Kidney glomerular epithelial cell (primary cell): ENCODE results near the gene ZW10.
A peak's percentile ranks its signal among the peaks of the same experiment; 100 is the strongest.
"Not testable (repeated sequence)": the region's sequence is repeated elsewhere in the genome, so short reads cannot be mapped to it uniquely, and the experiment has no call there.

Experiments
- DNase-seq: peaks from one replicate; lab custom pipeline; 2025; lab: John Stamatoyannopoulos, UW

Gene ZW10

DNA sequence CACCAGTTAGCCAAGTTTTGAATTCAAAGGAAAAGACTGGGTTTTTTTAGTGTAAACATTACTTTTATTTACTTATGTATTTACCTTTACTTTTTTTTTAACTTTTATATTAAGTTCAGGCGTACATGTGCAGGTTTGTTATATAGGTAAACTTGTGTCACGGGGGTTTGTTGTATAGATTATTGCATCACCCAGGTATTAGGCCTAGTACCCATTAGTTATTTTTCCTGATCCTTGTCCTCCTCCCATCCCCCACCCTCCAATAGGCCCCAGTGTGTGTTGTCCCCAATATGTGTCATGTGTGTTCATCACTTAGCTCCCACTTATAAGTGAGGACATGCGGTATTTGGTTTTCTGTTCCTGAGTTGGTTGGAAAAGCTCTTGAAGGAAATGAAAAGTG is 20.6 kb downstream of the ZW10 start:
- DNase-seq, result no peak

DNA sequence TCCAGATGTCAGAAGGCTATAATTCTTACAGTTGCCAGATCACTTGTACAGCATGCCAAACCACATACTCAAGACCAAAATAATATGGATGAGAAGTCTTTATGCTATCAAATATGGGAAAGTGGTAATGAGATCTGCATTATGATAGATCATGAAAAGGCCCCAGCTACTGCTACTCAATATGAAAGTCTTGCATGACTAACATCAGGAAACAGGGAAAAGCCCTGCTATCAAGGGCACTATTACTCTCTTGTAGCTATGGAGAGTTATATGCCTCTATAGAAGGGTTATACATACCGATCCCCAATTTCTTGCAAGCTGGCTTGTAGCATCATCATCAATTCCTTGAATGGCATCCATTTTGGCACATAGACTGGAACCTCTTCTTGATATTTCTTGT is 37.2 kb downstream of the ZW10 start:
- no peak for DNase-seq

DNA sequence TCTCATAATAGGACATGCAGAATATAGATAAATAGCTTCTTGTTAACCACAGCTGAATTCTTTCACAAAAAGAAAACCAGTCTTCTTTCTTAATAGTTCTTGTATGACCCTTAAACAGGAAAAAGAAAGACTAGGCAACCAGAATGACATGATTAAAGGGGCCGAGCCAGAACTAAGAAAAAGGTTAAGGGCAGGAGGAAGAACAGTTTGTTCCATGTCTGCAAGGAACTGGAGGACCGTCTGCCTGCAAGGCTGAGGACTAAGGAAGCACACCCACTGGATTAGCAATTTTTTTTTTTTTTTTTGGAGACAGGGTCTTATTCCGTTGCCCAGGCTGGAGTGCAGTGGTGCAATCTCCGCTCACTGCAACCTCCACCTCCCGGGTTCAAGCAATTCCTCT is 41.4 kb downstream of the ZW10 start:
- no peak for DNase-seq

DNA sequence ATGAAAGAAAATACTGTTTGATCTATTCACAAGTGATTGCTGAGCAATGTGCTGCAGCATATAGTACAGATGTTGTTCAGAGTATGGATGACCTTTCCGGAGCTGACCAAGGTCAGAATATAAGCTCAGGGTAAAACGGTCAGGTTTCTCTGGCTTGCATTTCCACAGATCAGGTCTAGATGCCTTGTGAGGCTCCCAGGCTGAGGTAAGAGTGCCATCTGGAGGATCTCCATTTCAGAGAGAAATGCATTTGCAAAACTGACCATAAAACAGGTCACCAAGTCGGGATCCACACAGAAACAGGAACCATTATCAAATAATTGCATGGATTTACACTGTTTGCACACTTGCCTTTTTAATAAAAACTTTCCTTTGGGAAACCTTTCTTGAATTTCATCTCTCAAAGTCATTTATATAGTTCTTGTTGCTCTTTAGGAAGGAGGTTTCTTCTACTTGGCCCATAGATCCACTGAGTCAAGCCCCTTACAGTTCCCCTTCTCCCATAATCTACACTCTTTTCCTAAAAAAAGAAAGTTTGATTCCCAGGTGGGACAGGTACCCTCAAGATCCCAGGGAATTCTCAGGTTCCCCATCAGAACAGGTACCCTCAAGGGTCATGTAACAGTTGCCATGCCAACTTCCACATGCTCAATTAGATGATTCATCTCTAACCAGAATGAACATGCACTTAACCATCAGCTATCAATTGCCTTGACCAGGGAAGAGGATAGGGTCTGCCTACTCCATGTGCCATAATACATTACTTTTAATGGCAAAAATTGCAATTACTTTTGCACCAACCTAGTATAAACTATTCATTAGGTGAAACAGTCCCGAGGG is 42.4 kb downstream of the ZW10 start:
- DNase-seq, result peak; percentile 73

DNA sequence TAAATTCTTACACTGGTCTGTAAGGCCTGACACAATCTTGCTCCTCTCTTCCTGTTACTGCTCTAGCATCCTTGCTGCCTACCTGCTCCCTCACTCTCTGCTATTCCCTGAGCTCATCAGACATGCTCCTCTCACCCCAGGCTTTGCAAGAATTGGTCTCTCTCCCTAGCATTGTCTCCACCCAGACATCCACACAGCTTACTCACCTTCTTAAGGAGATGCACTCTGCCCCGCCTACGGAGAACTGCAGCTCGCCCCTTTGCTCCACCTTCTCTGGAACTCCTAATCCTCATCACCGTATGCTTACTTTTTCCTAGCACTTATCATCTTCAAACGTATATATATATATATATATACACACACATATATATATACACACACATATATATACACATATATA is 44.0 kb downstream of the ZW10 start:
- peak; percentile 9 for DNase-seq

DNA sequence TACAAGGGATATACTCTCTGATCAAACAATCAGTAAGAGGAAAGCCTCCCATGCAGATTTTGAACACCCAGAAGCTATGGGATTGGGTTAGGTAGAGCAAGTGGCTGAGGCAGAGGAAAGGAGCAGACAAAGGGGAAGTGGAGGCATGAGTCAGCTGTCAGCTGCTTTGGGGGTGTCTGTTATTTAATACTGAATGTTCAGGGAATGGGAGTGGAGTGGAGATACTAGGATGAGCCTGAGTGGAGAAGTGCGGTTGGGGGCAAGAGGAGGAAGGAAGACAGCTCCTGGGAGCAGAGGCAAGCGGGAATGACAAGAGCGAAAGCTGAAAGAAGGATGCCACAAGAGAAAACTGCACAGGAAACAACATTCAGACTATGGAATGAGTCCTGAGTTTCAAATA is 44.7 kb downstream of the ZW10 start:
- DNase-seq, result peak; percentile 20

DNA sequence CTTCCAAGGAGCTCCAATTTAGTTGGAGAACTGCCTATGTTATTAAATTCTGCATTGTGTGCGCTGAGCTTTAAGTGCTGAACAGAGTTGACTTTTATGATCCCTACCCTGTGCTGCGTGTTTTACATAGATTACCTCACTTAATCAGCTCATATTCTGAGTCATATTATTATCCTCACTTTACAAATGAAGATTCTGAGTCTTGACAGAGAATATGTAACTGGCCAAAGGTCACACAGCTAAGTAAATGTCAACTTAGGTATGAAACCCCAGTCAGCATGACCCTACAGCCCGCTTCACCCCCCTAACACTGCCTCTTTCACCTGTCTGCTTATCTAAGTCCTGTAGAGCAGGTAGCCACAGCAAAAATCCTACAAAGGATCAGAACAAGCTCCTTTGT is 47.6 kb downstream of the ZW10 start:
- DNase-seq, result no peak

DNA sequence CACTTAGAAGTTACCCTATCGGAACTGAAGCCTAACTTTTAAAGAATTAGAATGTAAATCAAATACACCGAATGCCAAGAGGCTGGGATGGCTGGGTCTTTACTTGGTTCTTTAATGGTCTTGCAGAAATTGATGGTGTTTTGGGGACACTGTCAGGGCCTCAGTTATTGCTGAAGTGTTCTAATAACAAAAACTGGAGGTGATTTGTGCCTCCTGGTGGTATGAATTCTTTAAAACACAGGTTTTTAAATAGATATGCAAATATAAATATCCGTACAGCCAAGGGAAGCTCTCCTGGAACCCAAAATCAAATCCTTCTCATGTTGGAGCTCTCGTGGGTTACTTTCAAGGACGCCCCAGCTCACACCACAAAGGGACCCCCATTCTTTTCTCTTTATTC is 48.1 kb downstream of the ZW10 start:
- DNase-seq, result no peak

DNA sequence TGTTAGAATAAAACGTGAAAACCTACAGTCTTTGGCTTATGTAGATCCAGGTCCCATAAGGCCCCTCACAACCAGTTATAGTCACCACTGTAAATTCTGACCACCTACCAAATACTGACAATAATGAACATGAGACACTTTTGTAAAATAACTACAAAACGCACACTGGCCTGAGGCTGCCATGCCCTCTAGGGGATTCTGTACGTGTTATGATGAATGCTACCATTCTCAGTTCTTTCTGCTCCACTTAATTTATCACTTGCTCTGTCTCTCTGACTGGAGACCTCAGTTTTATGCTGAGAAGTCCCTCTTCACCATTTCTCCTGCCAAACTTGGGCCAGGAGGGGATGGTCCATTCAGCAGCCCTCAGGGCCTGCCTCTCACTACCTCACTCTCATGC is 48.7 kb downstream of the ZW10 start:
- DNase-seq, result no peak

DNA sequence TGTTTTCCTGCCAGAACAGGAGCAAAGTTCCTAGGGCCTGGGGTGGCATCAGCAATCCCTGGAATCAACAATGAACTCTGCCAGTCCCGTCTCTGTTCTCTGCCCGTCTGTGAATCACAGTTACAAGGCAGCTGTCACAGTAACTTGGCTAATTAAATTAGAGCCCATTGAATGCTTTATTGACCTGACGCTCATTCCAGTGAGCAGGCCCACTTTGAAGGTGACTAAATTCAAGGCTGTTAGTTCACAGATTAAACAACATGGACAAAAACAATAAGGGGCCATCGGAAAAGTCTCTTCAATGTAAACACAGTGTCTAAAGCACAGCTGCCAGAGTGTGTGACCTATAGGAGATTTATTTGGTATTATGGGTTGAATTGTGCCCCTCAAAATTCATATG is 49.7 kb downstream of the ZW10 start:
- DNase-seq, result no peak

DNA sequence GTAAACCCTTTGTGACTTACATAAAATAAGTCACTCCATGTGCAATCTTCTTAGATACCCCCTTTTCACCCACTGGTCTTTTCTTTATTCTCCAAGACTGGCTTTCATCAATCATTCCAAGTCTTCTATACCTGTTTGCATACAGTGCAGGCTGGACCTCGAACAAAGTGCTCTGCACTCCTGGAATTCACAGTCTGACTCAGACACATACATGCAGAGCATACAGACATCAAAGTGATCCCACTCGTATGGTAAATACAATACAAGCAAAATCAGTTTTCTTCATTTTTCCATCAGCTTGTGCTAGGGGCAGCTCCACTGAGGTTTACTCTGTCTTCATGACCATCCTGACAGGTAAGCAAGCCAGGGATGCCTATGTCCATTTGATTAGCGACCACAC is 50.6 kb downstream of the ZW10 start:
- no peak for DNase-seq

DNA sequence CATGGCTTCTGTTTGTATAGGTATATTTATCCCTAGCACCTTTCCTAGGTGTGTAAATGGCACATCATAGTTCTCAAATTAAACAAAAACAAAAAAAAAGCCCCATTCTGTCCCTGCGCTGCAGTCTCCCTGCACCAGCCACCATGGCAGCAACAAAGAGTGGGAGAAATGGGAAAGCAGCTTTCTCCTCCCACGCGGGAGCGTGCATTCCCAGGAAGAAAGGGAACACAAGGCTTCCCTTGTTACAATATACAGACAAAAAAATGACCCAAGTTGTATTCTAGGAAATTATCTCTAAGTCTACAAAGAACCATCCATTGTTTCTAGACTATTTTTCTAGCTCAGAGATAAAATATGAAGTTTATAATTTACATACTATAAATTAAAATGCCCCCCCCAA is 51.3 kb downstream of the ZW10 start:
- no peak for DNase-seq

DNA sequence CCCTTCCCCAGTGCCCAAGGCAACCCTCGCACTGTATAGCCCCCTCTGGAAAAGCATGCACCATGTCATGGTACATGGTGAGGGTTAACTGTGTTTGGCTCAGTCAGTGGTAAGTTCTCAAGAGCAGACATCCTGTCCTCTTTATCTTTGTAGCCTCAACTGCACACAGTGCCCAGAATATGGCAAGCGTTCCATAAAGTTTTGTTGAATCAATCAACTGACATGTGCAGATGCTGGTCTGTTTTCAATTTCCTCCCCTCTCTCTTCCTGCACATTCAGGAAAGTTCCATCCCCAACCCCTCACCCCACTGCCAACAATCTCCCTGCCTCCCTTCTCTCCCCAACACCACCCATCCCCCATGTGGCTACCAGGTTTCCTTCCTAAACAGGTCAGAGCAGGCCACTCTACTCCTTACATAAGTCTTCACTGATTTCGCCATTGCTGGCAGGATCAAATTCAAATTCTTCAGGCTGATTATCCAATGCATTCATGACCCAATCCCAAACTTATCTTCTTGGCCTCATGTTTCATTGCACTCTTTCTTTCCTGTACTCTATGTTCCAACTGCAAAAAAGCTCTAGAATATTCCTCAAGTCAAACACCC is 51.9 kb downstream of the ZW10 start:
- DNase-seq, result no peak

DNA sequence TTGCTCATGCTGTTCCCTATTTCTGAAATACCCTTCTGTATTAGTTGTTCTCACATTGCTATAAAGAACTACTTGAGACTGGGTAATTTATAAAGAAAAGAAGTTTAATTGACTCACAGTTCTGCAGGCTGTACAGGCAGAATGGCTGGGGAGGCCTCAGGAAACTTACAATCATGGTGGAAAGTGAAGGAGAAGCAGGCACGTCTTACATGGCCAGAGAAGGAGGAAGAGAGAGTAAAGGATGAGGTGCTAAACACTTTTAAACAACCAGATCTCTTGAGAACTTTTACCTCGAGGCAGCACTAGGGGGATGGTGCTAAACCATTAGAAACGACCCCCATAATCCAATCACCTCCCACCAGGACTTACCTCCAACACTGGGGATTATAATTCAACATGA is 53.0 kb downstream of the ZW10 start:
- DNase-seq, result not testable (repeated sequence)

DNA sequence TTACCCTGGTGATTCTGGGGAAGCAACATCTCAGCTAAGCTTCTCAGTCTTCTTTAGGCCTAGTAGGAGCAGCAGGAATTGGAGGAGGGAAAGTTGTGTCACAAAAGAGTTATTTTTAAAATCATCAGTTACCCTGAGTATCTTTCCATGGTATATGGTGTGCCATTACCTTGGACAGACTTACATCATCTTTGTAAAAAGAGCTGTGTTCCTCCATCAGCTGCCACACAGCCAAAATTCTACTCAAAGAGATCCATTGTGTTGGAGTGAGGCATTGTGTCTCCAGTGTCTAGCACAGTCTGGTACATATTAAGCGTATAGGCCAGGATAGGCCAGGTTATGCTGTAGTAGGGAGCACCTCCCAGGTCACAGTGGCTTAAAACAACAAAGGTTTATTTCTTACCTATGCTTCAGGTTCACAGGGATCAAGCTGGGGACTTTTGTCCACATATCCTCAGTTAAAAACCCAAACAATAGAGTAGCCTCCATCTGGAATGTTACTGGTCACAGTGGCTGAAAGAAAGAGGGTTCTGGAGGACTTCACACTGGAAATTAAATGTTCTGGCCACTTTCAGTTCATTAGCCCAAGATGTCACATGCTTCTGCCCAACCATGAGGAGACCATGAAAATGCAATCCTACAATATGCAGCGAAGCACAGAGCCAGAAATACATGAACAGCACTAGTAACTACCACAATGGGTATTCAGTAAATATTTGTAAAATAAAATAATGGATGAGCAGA is 57.4 kb downstream of the ZW10 start:
- no peak for DNase-seq

DNA sequence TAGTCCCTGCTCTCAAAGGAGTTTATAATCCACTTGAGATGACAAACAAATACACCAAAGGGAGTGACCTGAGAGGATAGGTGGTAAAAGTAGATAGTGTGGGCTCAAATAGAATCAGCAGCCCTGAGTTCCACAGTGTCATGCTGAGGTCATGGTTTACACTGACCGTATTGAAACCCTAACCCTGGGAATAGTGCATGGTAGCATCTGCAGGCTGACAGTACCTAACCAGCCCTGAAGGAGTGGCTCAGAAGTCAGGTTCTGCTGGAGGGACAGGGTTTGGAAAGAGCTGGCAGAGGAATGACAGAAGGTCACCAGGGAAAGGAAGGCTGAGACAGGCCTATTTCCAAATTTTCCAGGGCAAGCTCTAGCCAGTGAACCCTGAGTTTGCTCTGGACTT is 58.2 kb downstream of the ZW10 start:
- no peak for DNase-seq

DNA sequence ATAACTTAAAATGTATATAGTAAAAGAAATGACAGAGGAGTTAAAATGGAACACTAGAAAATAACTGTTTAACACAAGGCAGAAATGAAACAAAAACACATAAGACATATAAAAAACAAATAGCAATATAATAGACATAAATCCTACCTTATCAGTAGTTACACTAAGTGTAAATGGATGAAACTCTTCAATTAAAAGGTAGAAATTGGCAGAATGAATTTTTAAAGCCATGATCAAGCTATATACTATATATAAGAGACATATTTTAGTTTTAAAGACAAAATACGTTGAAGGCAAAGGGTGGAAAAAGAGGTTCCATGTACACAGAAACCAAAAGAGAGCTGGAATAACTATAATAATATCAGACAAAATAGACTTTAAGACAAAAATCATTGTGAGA is 62.5 kb downstream of the ZW10 start:
- DNase-seq, result no peak

DNA sequence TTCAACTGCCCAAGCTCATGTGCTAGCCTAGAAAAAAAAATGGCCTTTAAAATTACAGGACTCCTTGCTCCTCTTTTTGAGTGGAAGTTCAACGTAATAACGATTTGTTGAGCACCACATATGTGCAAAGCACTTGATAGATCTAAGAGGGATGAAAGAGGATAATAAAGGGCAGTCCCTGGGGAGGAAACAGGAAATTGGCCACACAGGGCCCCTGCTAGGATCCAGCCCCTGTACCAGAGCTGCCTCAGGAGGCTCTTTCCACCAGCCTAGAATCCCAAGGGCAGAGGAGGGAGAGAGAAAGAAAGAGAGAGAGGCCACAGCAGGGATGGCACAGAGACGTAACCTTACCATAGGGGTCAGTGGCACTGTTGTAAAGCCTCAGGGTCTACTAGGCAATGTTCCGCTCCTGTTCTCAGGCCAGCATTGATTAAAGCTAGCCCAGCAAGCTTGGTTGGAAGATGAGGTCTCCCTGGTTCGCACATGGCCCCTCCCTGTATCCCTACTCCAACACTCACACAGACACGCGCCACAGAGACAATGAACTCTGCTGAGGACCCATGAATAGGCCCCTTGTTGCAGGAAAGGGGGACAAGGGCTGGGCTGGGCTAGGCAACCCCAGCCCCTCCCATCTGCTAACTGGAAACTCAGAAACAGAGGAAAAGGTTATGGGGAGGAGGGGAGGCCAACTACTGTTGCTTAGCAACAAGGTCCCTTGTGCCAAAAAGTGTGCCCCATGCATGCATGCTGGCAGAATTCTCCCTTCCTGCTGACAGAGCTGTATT is 67.4 kb downstream of the ZW10 start, which contains the start of gene TMPRSS5:
Gene TMPRSS5 (minus strand): TSS at position 438 of the 785 bp plus-strand sequence. CDS start 84 bp downstream, at position 354.
- DNase-seq, result no peak

DNA sequence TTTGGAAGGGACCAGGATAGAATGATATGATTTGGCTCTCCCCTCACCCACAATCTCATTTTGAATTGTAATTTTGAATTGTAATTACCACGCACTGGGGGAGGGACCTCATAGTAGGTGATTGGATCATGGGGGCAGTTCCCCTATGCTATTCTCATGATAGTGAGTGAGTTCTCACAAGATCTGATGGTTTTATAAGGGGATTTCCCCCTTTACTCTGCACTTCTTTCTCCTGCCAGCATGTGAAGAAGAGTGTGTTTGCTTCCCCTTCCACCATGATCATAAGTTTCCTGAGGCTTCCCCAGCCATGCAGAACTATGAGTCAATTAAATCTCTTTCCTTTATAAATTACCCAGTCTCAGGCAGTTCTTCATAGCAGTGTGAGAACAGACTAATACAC is 69.9 kb downstream of the ZW10 start:
- DNase-seq, result not testable (repeated sequence)

DNA sequence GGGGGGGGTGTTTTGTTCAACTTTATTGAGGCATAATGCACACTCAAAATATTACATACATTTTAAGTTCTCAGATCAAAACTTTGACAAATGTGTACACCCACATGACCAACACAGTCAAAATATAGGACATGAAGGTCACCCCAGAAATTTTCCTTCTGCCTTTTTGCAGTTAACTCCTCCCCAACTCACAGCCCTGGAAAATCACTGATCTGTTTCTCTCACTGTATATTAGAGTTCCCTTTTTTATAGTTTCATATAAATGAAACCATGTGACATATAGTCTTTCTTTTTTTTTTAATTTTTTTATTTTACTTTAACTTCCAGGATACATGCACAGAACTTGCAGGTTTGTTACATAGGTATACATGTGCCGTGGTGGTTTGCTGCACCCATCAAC is 72.0 kb downstream of the ZW10 start:
- DNase-seq, result no peak

DNA sequence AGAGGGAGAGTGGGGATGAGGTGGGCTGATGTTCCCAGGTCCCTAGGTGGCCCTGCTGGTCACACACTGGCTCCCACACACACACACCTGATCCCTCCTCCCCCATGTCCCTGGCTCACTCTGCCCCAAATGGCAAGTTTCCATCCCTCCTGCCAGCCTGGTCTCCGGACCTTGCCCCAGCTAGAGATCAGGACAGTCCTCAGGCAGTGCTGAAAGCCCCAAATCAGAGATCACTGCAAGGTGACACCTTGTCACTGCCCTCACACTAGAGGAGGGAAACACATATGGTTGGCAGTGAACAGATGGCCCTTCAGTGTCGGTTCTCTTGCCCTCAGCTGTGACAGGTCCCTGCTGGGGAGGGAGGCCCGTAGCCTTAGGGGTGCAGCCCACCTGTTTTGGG is 75.0 kb downstream of the ZW10 start:
- no peak for DNase-seq

DNA sequence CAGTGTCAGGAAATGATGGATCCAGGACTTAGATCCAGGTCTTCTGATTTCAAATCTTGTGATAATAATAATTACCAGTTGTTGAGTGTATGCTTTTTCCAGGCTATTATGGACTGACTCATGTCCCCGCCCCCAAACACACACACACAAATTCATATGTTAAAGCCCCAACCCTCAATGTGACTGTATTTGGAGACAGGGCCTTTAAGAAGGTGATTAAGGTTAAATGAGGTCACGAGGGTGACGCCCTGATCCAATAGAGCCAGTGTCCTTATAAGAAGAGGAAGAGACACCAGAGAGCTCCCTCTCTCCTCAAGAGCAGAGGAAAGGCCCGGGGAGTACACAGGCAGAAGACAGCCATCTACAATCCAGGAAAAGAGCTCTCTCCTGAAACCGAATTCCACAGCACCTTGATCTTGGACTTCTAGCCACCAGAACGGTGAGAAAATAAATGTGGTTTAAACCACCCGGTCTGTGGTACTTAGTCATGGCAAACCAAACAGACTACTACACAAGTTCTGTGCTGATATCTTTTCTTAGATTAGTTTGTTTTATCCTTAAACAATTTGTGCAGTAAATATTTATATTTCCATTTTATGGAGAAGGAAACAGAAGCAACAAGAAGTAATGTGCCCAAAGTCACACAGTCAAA is 75.6 kb downstream of the ZW10 start:
- DNase-seq, result no peak
